GM12801 (cell line): ENCODE data around the gene TOR3A.

Source experiments
- CTCF ChIP-seq: IDR thresholded peaks from one replicate; pipeline ENCODE4 v1.5.1; 2011; ENCODE audit warnings: control low read depth; ENCODE audit not compliant: insufficient read length; ENCODE audit errors: extremely low read depth

TOR3A gene

GRCh38 chr1:179103999-179104398, 22.1 kb downstream of the TOR3A start:
- no peak for TF ChIP-seq CTCF

- no peak for TF ChIP-seq CTCF
Observed at GRCh38 chr1:179104611-179105250, 22.9 kb downstream of the TOR3A start.

GRCh38 chr1:179105393-179105792, 23.5 kb downstream of the TOR3A start:
- TF ChIP-seq CTCF = no peak

- TF ChIP-seq CTCF = no peak
Observed at GRCh38 chr1:179107706-179108629, 26.1 kb downstream of the TOR3A start.

GRCh38 chr1:179108644-179109043, 26.8 kb downstream of the TOR3A start:
- no peak for TF ChIP-seq CTCF

- TF ChIP-seq CTCF = no peak
Observed at GRCh38 chr1:179115181-179115580, 33.3 kb downstream of the TOR3A start.

- no peak for TF ChIP-seq CTCF
Observed at GRCh38 chr1:179119513-179119912, 37.6 kb downstream of the TOR3A start.
